Measurements from ENCODE around the gene VCL.

DNA sequence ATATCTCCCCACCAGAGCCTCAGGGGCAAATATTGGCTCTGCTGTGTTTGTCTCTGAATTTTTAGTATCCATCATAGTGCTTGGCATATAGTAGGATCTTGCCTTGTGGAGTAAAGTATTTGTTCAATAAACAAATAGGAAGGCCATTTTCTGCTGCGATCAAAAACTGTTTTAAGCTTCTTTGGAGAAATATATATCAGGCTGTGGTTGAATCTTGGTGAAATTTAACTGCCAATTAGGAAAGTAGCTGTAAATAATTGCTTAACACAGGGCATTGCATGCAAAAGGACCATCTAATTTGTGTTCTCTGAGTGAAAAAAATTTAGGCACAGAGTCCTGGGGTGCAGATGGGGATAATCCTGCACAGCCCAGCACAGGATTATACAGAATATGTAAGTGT, 15.1 kb downstream of the VCL start:
- TF ChIP-seq, protein P1, sequence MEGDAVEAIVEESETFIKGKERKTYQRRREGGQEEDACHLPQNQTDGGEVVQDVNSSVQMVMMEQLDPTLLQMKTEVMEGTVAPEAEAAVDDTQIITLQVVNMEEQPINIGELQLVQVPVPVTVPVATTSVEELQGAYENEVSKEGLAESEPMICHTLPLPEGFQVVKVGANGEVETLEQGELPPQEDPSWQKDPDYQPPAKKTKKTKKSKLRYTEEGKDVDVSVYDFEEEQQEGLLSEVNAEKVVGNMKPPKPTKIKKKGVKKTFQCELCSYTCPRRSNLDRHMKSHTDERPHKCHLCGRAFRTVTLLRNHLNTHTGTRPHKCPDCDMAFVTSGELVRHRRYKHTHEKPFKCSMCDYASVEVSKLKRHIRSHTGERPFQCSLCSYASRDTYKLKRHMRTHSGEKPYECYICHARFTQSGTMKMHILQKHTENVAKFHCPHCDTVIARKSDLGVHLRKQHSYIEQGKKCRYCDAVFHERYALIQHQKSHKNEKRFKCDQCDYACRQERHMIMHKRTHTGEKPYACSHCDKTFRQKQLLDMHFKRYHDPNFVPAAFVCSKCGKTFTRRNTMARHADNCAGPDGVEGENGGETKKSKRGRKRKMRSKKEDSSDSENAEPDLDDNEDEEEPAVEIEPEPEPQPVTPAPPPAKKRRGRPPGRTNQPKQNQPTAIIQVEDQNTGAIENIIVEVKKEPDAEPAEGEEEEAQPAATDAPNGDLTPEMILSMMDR (IDR thresholded peaks at IDR 0.05), result no peak
- TF ChIP-seq TCF7L2 (IDR thresholded peaks at IDR 0.05; ENCODE audit: low read depth, low read length), result no peak
- TF ChIP-seq, protein P2, sequence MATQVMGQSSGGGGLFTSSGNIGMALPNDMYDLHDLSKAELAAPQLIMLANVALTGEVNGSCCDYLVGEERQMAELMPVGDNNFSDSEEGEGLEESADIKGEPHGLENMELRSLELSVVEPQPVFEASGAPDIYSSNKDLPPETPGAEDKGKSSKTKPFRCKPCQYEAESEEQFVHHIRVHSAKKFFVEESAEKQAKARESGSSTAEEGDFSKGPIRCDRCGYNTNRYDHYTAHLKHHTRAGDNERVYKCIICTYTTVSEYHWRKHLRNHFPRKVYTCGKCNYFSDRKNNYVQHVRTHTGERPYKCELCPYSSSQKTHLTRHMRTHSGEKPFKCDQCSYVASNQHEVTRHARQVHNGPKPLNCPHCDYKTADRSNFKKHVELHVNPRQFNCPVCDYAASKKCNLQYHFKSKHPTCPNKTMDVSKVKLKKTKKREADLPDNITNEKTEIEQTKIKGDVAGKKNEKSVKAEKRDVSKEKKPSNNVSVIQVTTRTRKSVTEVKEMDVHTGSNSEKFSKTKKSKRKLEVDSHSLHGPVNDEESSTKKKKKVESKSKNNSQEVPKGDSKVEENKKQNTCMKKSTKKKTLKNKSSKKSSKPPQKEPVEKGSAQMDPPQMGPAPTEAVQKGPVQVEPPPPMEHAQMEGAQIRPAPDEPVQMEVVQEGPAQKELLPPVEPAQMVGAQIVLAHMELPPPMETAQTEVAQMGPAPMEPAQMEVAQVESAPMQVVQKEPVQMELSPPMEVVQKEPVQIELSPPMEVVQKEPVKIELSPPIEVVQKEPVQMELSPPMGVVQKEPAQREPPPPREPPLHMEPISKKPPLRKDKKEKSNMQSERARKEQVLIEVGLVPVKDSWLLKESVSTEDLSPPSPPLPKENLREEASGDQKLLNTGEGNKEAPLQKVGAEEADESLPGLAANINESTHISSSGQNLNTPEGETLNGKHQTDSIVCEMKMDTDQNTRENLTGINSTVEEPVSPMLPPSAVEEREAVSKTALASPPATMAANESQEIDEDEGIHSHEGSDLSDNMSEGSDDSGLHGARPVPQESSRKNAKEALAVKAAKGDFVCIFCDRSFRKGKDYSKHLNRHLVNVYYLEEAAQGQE (IDR thresholded peaks at IDR 0.05; ENCODE audit: insufficient read depth in 1 of 2, low read depth in 2 of 2, low read length in 1 of 2), result no peak
- TF ChIP-seq SIN3A (IDR thresholded peaks at IDR 0.05; ENCODE audit: borderline replicate concordance, insufficient read depth, low read depth, low read length), result no peak
- no peak for TF ChIP-seq POLR2AphosphoS5 (IDR thresholded peaks at IDR 0.05; ENCODE audit: low read depth, low read length)

Data from Panc1 (cell line).